ENCODE results near the gene TBC1D24. TPM values are rescaled to one million over a fixed set of nuclear protein-coding genes. Genes with fewer than 3 reads are reported as not detected.
A peak's percentile ranks its signal among the peaks of the same experiment; 100 is the strongest.

TBC1D24 gene
- total and polyA plus RNA-seq, 9 of the 15 experiments (the other 6 are each of a cell fraction or from before 2014, with no cell fraction given) = 1.7 to 22.6 (median 7.2) TPM

- no peak for TF ChIP-seq UBTF (IDR thresholded peaks at IDR 0.05; ENCODE audit: borderline replicate concordance in 1 of 2, low read depth in 2 of 2, low read length in 2 of 2)
Measured at GRCh38 chr16:2483939-2484897, 9.3 kb downstream of the TBC1D24 start (continued).

GRCh38 chr16:2484898-2485508 is 10.1 kb downstream of the TBC1D24 start:
- in situ Hi-C loops (cut with MboI) = no loop called here
- ATAC-seq = peak; percentile 84
- TF ChIP-seq GABPA (tag; conservative IDR thresholded peaks at IDR 0.05; ENCODE audit: low read depth) = peak; percentile 62
- TF ChIP-seq ZBTB40 (IDR thresholded peaks at IDR 0.05) = 0 out of 2 replicates have a peak, but pooled peaks have one; percentile 20
- TF ChIP-seq ZBTB40 (CRISPR knock-in tag; IDR thresholded peaks at IDR 0.05) = 0 out of 2 replicates have a peak, but pooled peaks have one; percentile 23
- TF ChIP-seq NFYB (IDR thresholded peaks at IDR 0.05; ENCODE audit: extremely low read depth, insufficient read length) = no peak

More at GRCh38 chr16:2484898-2485508, 10.1 kb downstream of the TBC1D24 start:
- H3K4me2 ChIP-seq (ENCODE audit: insufficient read depth, low read length) = peak overlapping the region; percentile 70
- ChIA-PET POLR2A (interaction anchor here (0.6 to 1.6 kb wide), 7 partner anchors 9 to 520 kb away, joined by 3 to 7 read pairs (median 3); partner anchors contain the start of gene RPS2), CTCF (ENCODE audit: low intra/inter-chr PET ratio) (no interaction called here)
- FAIRE-seq (peak; percentile 89), DNase-seq (ENCODE audit: extremely low read depth in 1 of 4, low spot score in 3 of 4) (peak; percentile 65 to 85 (median 67))
- no TSS peak for BruUV-seq (replicated peaks)
- H2AFZ ChIP-seq (ENCODE audit: low read depth, low read length) = peak overlapping the region; percentile 34; the same call in 1 of the 2 replicates
- H3K9me3 ChIP-seq (replicated peaks; ENCODE audit: control insufficient read depth, insufficient read depth, low read depth, low read length) = no peaks in the 10 kb centered on the region
- intact Hi-C loops (cut with micrococcal nuclease) = no loop called here
- H3K4me1 ChIP-seq (replicated peaks in 1 of 2; ENCODE audit: control insufficient read depth in 2 of 2, insufficient read depth in 2 of 2, low read length in 2 of 2) = peaks cover 33 to 88% of the 10 kb centered on the region in 2 experiments
- 20% methylated on average over 13 of the region's 13 CpGs for WGBS (ENCODE audit: insufficient coverage, low coverage, missing lambda C conversion rate)
- peaks cover 89% of the 10 kb centered on the region for H3K79me2 ChIP-seq (ENCODE audit: control insufficient read depth, insufficient read depth, low read length)
- H3K27me3 ChIP-seq (ENCODE audit: control insufficient read depth in 2 of 2, insufficient read depth in 2 of 2, low read length in 2 of 2) = no peaks in the 10 kb centered on the region
- H3K9me1 ChIP-seq (ENCODE audit: control insufficient read depth, insufficient read depth, low read length) = no peaks in the 10 kb centered on the region
- H3K9ac ChIP-seq (ENCODE audit: insufficient read depth in 1 of 2, low read depth in 2 of 2, low read length in 2 of 2) = peak overlapping the region; percentile 40 to 89
- peaks cover 5% of the 10 kb centered on the region; the same call in 1 of the 2 replicates for H4K20me1 ChIP-seq (replicated peaks; ENCODE audit: control insufficient read depth, insufficient read depth, low read length)
- H3K4me3 ChIP-seq = no peak overlapping the region
- peaks cover 49% of the 10 kb centered on the region; the same call in 2 of the 3 replicates for H3K36me3 ChIP-seq (ENCODE audit: control insufficient read depth, insufficient read depth, low read length)
- H3K27ac ChIP-seq (ENCODE audit: extremely low read depth, low read depth, low read length) = peak overlapping the region; percentile 68
